ENCODE results near the gene ALPI. TPM values are rescaled to one million over a fixed set of nuclear protein-coding genes. Genes with fewer than 3 reads are reported as not detected.

The ALPI gene
- total RNA-seq, 1 experiment from 2014 or later: not detected

- no peaks in the 10 kb centered on the region for H4K20me1 ChIP-seq (ENCODE audit: insufficient read depth)
- H3K4me3 ChIP-seq: no peak overlapping the region
- no peaks in the 10 kb centered on the region for H3K9me2 ChIP-seq (ENCODE audit: insufficient read depth)
- intact Hi-C loops (cut with micrococcal nuclease; ENCODE audit: unreplicated experiment): no loop called here
- H3F3A ChIP-seq (ENCODE audit: insufficient read depth, low read depth): no peaks in the 10 kb centered on the region
- POLR2A ChIA-PET (ENCODE audit: unreplicated experiment): no interaction called here
- CTCF ChIA-PET: no interaction called here
- H3K79me2 ChIP-seq (ENCODE audit: low read depth): no peaks in the 10 kb centered on the region
- H3K4me1 ChIP-seq (replicated peaks; ENCODE audit: insufficient read depth): no peaks in the 10 kb centered on the region
- H3K9me3 ChIP-seq (ENCODE audit: insufficient read depth, low read depth): no peaks in the 10 kb centered on the region
- peaks cover 40% of the 10 kb centered on the region for H3K27me3 ChIP-seq (ENCODE audit: insufficient read depth, low read depth)
- no peaks in the 10 kb centered on the region for H3K36me3 ChIP-seq (ENCODE audit: low read depth)
- no peak overlapping the region for H2AFZ ChIP-seq
- no TSS peak for BruUV-seq (replicated peaks)
- no peak overlapping the region for H3K27ac ChIP-seq
- no peak for DNase-seq
- TF ChIP-seq CTCF (conservative IDR thresholded peaks at IDR 0.05) (no peak), EZH2 (IDR thresholded peaks at IDR 0.05; ENCODE audit: low read depth) (no peak)
- no peak overlapping the region for H3K4me2 ChIP-seq
Measured at GRCh38 chr2:232482301-232483238, 26.6 kb downstream of the ALPI start.

- no peaks in the 10 kb centered on the region for H3K79me2 ChIP-seq (ENCODE audit: low read depth)
- no peaks in the 10 kb centered on the region for H4K20me1 ChIP-seq (ENCODE audit: insufficient read depth)
- no peaks in the 10 kb centered on the region for H3K36me3 ChIP-seq (ENCODE audit: low read depth)
- POLR2A ChIA-PET (ENCODE audit: unreplicated experiment): no interaction called here
- DNase-seq: no peak
- no peaks in the 10 kb centered on the region for H3K4me1 ChIP-seq (replicated peaks; ENCODE audit: insufficient read depth)
- H3K4me3 ChIP-seq: no peak overlapping the region
- CTCF ChIA-PET: no interaction called here
- intact Hi-C loops (cut with micrococcal nuclease; ENCODE audit: unreplicated experiment): no loop called here
- no peaks in the 10 kb centered on the region for H3K9me2 ChIP-seq (ENCODE audit: insufficient read depth)
- peaks cover 38% of the 10 kb centered on the region for H3K27me3 ChIP-seq (ENCODE audit: insufficient read depth, low read depth)
- no TSS peak for BruUV-seq (replicated peaks)
- TF ChIP-seq EZH2 (IDR thresholded peaks at IDR 0.05; ENCODE audit: low read depth) (no peak), CTCF (conservative IDR thresholded peaks at IDR 0.05) (no peak)
- H2AFZ ChIP-seq: no peak overlapping the region
- no peak overlapping the region for H3K4me2 ChIP-seq
- H3F3A ChIP-seq (ENCODE audit: insufficient read depth, low read depth): no peaks in the 10 kb centered on the region
- H3K27ac ChIP-seq: no peak overlapping the region
- H3K9me3 ChIP-seq (ENCODE audit: insufficient read depth, low read depth): no peaks in the 10 kb centered on the region
Measured at GRCh38 chr2:232483311-232483922, 27.5 kb downstream of the ALPI start.

- no peak for DNase-seq
- H3K79me2 ChIP-seq (ENCODE audit: low read depth): no peaks in the 10 kb centered on the region
- no peaks in the 10 kb centered on the region for H4K20me1 ChIP-seq (ENCODE audit: insufficient read depth)
- H3K9me2 ChIP-seq (ENCODE audit: insufficient read depth): no peaks in the 10 kb centered on the region
- intact Hi-C loops (cut with micrococcal nuclease; ENCODE audit: unreplicated experiment): no loop called here
- H3K36me3 ChIP-seq (ENCODE audit: low read depth): no peaks in the 10 kb centered on the region
- no peak overlapping the region for H3K4me3 ChIP-seq
- peaks cover 32% of the 10 kb centered on the region for H3K27me3 ChIP-seq (ENCODE audit: insufficient read depth, low read depth)
- ChIA-PET POLR2A (ENCODE audit: unreplicated experiment) (no interaction called here), CTCF (no interaction called here)
- no peak overlapping the region for H3K4me2 ChIP-seq
- BruUV-seq (replicated peaks): no TSS peak
- TF ChIP-seq EZH2 (IDR thresholded peaks at IDR 0.05; ENCODE audit: low read depth) (no peak), CTCF (conservative IDR thresholded peaks at IDR 0.05) (no peak)
- no peaks in the 10 kb centered on the region for H3K9me3 ChIP-seq (ENCODE audit: insufficient read depth, low read depth)
- H3K27ac ChIP-seq: no peak overlapping the region
- no peaks in the 10 kb centered on the region for H3K4me1 ChIP-seq (replicated peaks; ENCODE audit: insufficient read depth)
- H2AFZ ChIP-seq: no peak overlapping the region
- no peaks in the 10 kb centered on the region for H3F3A ChIP-seq (ENCODE audit: insufficient read depth, low read depth)
Measured at GRCh38 chr2:232483923-232484627, 28.1 kb downstream of the ALPI start.

Measured in PC-9 (cell line).